SK-N-SH treated with all-trans-retinoic acid at 6 μM for 48 hours (cell line): Measurements from ENCODE around the gene OSMR.

ENCODE experiments used
- ATAC-seq: fragments of 200-7000 bp; cut with Tn5 transposase; 3 replicates; pipeline ENCODE4 v1.9.1; 2020; ENCODE audit warnings: mild to moderate bottlenecking, moderate library complexity
- ARNTL ChIP-seq: fragments of 450-650 bp; formaldehyde crosslinking; IDR thresholded peaks from 2 replicates; pipeline ENCODE4 v1.5.0; 2020; ENCODE audit warnings: low read depth, mild to moderate bottlenecking, moderate library complexity, borderline replicate concordance
- BACH2 ChIP-seq: fragments of 250-450 bp; sonication (Bioruptor Pico); IDR thresholded peaks from 2 replicates; pipeline ENCODE4 v1.9.0; 2021; ENCODE audit warnings: mild to moderate bottlenecking, borderline replicate concordance
- CREB5 ChIP-seq: fragments of 250-450 bp; sonication (Bioruptor Pico); IDR thresholded peaks from 2 replicates; pipeline ENCODE4 v1.5.1; 2020; ENCODE audit warnings: low read depth, mild to moderate bottlenecking, moderate library complexity
- CSDC2 ChIP-seq: fragments of 250-450 bp; sonication (Bioruptor Pico); IDR thresholded peaks from 2 replicates; pipeline ENCODE4 v1.5.0; 2020; ENCODE audit warnings: mild to moderate bottlenecking, moderate library complexity
- CSRNP3 ChIP-seq: fragments of 250-450 bp; sonication (Bioruptor Pico); IDR thresholded peaks from 2 replicates; pipeline ENCODE4 v1.5.1; 2021; ENCODE audit warnings: mild to moderate bottlenecking, moderate library complexity
- ESRRG ChIP-seq: fragments of 250-450 bp; sonication (Bioruptor Pico); IDR thresholded peaks from 2 replicates; pipeline ENCODE4 v1.6.1; 2021; ENCODE audit warnings: mild to moderate bottlenecking
- GLIS3 ChIP-seq: fragments of 250-450 bp; sonication (Bioruptor Pico); IDR thresholded peaks from 2 replicates; pipeline ENCODE4 v1.5.0; 2020; ENCODE audit warnings: mild to moderate bottlenecking, moderate library complexity
- ISL1 ChIP-seq: fragments of 250-450 bp; sonication (Bioruptor Pico); IDR thresholded peaks from 2 replicates; pipeline ENCODE4 v2.1.2; 2022; ENCODE audit warnings: mild to moderate bottlenecking, moderate library complexity
- OSR1 ChIP-seq: fragments of 250-450 bp; sonication (Bioruptor Pico); IDR thresholded peaks from 2 replicates; pipeline ENCODE4 v1.8.0; 2022; ENCODE audit warnings: moderate library complexity, mild to moderate bottlenecking, inconsistent platforms
- PATZ1 ChIP-seq: fragments of 250-450 bp; sonication (Bioruptor Pico); IDR thresholded peaks from 2 replicates; pipeline ENCODE4 v1.8.0; 2020; ENCODE audit warnings: mild to moderate bottlenecking, moderate library complexity, borderline replicate concordance
- PPARA ChIP-seq: fragments of 250-450 bp; sonication (Bioruptor Pico); IDR thresholded peaks from 2 replicates; pipeline ENCODE4 v1.5.0; 2020; ENCODE audit warnings: mild to moderate bottlenecking, borderline replicate concordance
- RARB ChIP-seq: fragments of 250-450 bp; sonication (Bioruptor Pico); IDR thresholded peaks from 2 replicates; pipeline ENCODE4 v1.8.0; 2021; ENCODE audit warnings: mild to moderate bottlenecking, moderate library complexity
- SNAI2 ChIP-seq: fragments of 250-450 bp; sonication (Bioruptor Pico); IDR thresholded peaks from 2 replicates; pipeline ENCODE4 v1.5.0; 2020; ENCODE audit warnings: mild to moderate bottlenecking, moderate library complexity
- TCF4 ChIP-seq: fragments of 250-450 bp; sonication (Bioruptor Pico); IDR thresholded peaks from 2 replicates; pipeline ENCODE4 v1.8.0; 2021; ENCODE audit warnings: mild to moderate bottlenecking, moderate library complexity, borderline replicate concordance
- TOX ChIP-seq: fragments of 250-450 bp; sonication (Bioruptor Pico); IDR thresholded peaks from 2 replicates; pipeline ENCODE4 v1.8.0; 2021; ENCODE audit warnings: mild to moderate bottlenecking, moderate library complexity, borderline replicate concordance
- TSHZ2 ChIP-seq: fragments of 250-450 bp; sonication (Bioruptor Pico); IDR thresholded peaks from 2 replicates; pipeline ENCODE4 v1.5.0; 2020; ENCODE audit warnings: mild to moderate bottlenecking, moderate library complexity
- ZC3H10 ChIP-seq: fragments of 250-450 bp; sonication (Bioruptor Pico); IDR thresholded peaks from 2 replicates; pipeline ENCODE4 v1.5.1; 2021; ENCODE audit warnings: mild to moderate bottlenecking, moderate library complexity
- ZFP3 ChIP-seq: fragments of 250-450 bp; sonication (Bioruptor Pico); IDR thresholded peaks from 2 replicates; pipeline ENCODE4 v1.5.0; 2020; ENCODE audit warnings: mild to moderate bottlenecking, moderate library complexity
- ZFP30 ChIP-seq: fragments of 450-650 bp; formaldehyde crosslinking; IDR thresholded peaks from 2 replicates; pipeline ENCODE4 v1.5.0; 2022; ENCODE audit warnings: mild to moderate bottlenecking, moderate library complexity
- ZNF70 ChIP-seq: fragments of 450-650 bp; formaldehyde crosslinking; IDR thresholded peaks from 2 replicates; pipeline ENCODE4 v1.5.0; 2020; ENCODE audit warnings: mild to moderate bottlenecking, moderate library complexity
- ZNF8 ChIP-seq: fragments of 450-650 bp; formaldehyde crosslinking; IDR thresholded peaks from 2 replicates; pipeline ENCODE4 v1.5.0; 2020; ENCODE audit warnings: mild to moderate bottlenecking, moderate library complexity

The OSMR gene

GRCh38 chr5:38807570-38808483, 38.0 kb upstream of the OSMR start:
- TF ChIP-seq ZC3H10 (CRISPR knock-in tag), result peak; percentile 93
- TF ChIP-seq CSRNP3 (CRISPR knock-in tag), result peak; percentile 92
- TF ChIP-seq GLIS3 (CRISPR knock-in tag), result no peak
- peak; percentile 44; the same call in 1 of the 2 replicates for TF ChIP-seq TSHZ2
- 0 out of 2 replicates have a peak, but pooled peaks have one; percentile 17 for TF ChIP-seq ZFP3 (CRISPR knock-in tag)
- no peak for TF ChIP-seq CSDC2 (CRISPR knock-in tag)
- peak; percentile 88 for TF ChIP-seq TOX (CRISPR knock-in tag)
- TF ChIP-seq CREB5, result peak; percentile 98
- TF ChIP-seq ESRRG, result peak; percentile 59; the same call in 1 of the 2 replicates
- peak; percentile 99 for TF ChIP-seq ISL1 (CRISPR knock-in tag)
- TF ChIP-seq PATZ1, result peak; percentile 88; the same call in 1 of the 2 replicates
- peak; percentile 73 for ATAC-seq

- ATAC-seq, result no peak
- TF ChIP-seq BACH2 (CRISPR knock-in tag) (no peak), ARNTL (no peak), PATZ1 (no peak), ZNF8 (CRISPR knock-in tag) (no peak), ZFP3 (CRISPR knock-in tag) (no peak), TCF4 (CRISPR knock-in tag) (no peak), TOX (CRISPR knock-in tag) (no peak), ZFP30 (CRISPR knock-in tag) (no peak), CSRNP3 (CRISPR knock-in tag) (no peak), RARB (CRISPR knock-in tag) (no peak), GLIS3 (CRISPR knock-in tag) (no peak), PPARA (CRISPR knock-in tag) (no peak), OSR1 (CRISPR knock-in tag) (no peak), TSHZ2 (no peak), CREB5 (no peak), CSDC2 (CRISPR knock-in tag) (no peak), SNAI2 (CRISPR knock-in tag) (no peak), ZNF70 (CRISPR knock-in tag) (no peak), ZC3H10 (CRISPR knock-in tag) (no peak)
Measured at GRCh38 chr5:38808666-38809343, 37.0 kb upstream of the OSMR start.
